Measurements from ENCODE around the gene GALNS.

Gene GALNS

GRCh38 chr16:88874938-88875599 is 18.3 kb upstream of the GALNS start:
- TF ChIP-seq TCF12 (IDR thresholded peaks at IDR 0.05; ENCODE audit: low read depth), result no peak
- TF ChIP-seq, protein P1, sequence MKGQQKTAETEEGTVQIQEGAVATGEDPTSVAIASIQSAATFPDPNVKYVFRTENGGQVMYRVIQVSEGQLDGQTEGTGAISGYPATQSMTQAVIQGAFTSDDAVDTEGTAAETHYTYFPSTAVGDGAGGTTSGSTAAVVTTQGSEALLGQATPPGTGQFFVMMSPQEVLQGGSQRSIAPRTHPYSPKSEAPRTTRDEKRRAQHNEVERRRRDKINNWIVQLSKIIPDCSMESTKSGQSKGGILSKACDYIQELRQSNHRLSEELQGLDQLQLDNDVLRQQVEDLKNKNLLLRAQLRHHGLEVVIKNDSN (IDR thresholded peaks at IDR 0.05), result no peak
- TF ChIP-seq, protein P2, sequence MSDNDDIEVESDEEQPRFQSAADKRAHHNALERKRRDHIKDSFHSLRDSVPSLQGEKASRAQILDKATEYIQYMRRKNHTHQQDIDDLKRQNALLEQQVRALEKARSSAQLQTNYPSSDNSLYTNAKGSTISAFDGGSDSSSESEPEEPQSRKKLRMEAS (IDR thresholded peaks at IDR 0.05), result no peak
- TF ChIP-seq CEBPB (IDR thresholded peaks at IDR 0.05), result no peak
- no peak for TF ChIP-seq ZBTB7A (IDR thresholded peaks at IDR 0.05; ENCODE audit: low read depth)
- no peak for TF ChIP-seq EGR1 (IDR thresholded peaks at IDR 0.05)
- no peak for TF ChIP-seq TAF1 (IDR thresholded peaks at IDR 0.05; ENCODE audit: low read depth)
- TF ChIP-seq TEAD4 (IDR thresholded peaks at IDR 0.05), result no peak

DNA sequence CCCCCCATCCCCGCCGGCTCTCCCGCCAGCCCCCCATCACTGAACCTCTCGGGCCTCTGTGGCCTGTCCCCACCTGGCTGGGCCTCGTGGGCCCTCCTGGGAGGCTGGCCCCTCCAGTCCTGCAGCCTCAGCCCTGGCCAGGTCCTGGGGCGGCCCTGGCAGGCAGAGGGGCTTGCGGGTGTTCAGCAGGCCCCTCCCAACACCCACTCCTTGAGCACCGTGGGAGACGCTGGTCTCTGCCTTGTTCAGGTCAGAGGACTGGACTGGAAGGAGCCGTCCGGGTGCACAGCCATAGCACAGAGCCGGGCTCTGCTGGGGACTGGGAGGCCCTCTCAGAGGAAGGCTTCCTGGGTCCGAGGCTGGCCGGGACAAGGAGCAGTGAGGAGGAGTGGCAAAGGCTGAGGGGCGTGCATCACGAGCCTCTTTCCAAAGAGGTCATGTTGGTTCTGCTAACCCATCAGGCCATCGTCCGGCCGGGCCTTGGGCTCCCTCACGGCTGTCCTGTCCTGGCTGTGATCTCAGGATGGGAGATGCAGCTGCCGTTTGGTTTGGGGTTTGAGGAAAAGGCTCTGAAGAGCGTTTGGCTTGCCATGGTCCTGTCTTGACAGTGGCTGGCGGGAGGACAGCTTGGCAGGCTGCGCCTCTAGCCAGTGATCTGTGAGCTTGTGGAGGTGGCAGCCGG is 16.0 kb upstream of the GALNS start:
- TF ChIP-seq TAF1 (IDR thresholded peaks at IDR 0.05; ENCODE audit: low read depth), result no peak
- TF ChIP-seq TCF12 (IDR thresholded peaks at IDR 0.05; ENCODE audit: low read depth), result no peak
- no peak for TF ChIP-seq NFIC (IDR thresholded peaks at IDR 0.05)

GRCh38 chr16:88871730-88872416 is 15.1 kb upstream of the GALNS start:
- TF ChIP-seq, protein P1 (IDR thresholded peaks at IDR 0.05), result no peak
- TF ChIP-seq, protein P3, sequence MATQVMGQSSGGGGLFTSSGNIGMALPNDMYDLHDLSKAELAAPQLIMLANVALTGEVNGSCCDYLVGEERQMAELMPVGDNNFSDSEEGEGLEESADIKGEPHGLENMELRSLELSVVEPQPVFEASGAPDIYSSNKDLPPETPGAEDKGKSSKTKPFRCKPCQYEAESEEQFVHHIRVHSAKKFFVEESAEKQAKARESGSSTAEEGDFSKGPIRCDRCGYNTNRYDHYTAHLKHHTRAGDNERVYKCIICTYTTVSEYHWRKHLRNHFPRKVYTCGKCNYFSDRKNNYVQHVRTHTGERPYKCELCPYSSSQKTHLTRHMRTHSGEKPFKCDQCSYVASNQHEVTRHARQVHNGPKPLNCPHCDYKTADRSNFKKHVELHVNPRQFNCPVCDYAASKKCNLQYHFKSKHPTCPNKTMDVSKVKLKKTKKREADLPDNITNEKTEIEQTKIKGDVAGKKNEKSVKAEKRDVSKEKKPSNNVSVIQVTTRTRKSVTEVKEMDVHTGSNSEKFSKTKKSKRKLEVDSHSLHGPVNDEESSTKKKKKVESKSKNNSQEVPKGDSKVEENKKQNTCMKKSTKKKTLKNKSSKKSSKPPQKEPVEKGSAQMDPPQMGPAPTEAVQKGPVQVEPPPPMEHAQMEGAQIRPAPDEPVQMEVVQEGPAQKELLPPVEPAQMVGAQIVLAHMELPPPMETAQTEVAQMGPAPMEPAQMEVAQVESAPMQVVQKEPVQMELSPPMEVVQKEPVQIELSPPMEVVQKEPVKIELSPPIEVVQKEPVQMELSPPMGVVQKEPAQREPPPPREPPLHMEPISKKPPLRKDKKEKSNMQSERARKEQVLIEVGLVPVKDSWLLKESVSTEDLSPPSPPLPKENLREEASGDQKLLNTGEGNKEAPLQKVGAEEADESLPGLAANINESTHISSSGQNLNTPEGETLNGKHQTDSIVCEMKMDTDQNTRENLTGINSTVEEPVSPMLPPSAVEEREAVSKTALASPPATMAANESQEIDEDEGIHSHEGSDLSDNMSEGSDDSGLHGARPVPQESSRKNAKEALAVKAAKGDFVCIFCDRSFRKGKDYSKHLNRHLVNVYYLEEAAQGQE (IDR thresholded peaks at IDR 0.05; ENCODE audit: low read depth), result no peak
- TF ChIP-seq EGR1 (IDR thresholded peaks at IDR 0.05) (no peak), TAF1 (IDR thresholded peaks at IDR 0.05; ENCODE audit: low read depth) (no peak), YY1 (IDR thresholded peaks at IDR 0.05; ENCODE audit: low read depth) (no peak), CEBPB (IDR thresholded peaks at IDR 0.05) (no peak), RAD21 (IDR thresholded peaks at IDR 0.05; ENCODE audit: low read depth) (no peak), TCF12 (IDR thresholded peaks at IDR 0.05; ENCODE audit: low read depth) (no peak), NFIC (IDR thresholded peaks at IDR 0.05) (no peak), ZBTB7A (IDR thresholded peaks at IDR 0.05; ENCODE audit: low read depth) (no peak), TEAD4 (IDR thresholded peaks at IDR 0.05) (no peak), FOXM1 (IDR thresholded peaks at IDR 0.05; ENCODE audit: borderline replicate concordance, low read depth) (no peak), EP300 (IDR thresholded peaks at IDR 0.05; ENCODE audit: borderline replicate concordance) (no peak), CREB1 (IDR thresholded peaks at IDR 0.05; ENCODE audit: low read depth) (no peak)
- TF ChIP-seq, protein P2 (IDR thresholded peaks at IDR 0.05), result no peak

GRCh38 chr16:88871349-88871702 is 14.6 kb upstream of the GALNS start:
- TF ChIP-seq TEAD4 (IDR thresholded peaks at IDR 0.05), result no peak
- no peak for TF ChIP-seq EGR1 (IDR thresholded peaks at IDR 0.05)
- TF ChIP-seq, protein P2 (IDR thresholded peaks at IDR 0.05), result no peak
- no peak for TF ChIP-seq EP300 (IDR thresholded peaks at IDR 0.05; ENCODE audit: borderline replicate concordance)
- no peak for TF ChIP-seq NFIC (IDR thresholded peaks at IDR 0.05)
- TF ChIP-seq CEBPB (IDR thresholded peaks at IDR 0.05), result no peak
- no peak for TF ChIP-seq CREB1 (IDR thresholded peaks at IDR 0.05; ENCODE audit: low read depth)
- TF ChIP-seq RAD21 (IDR thresholded peaks at IDR 0.05; ENCODE audit: low read depth), result no peak
- TF ChIP-seq, protein P3 (IDR thresholded peaks at IDR 0.05; ENCODE audit: low read depth), result no peak
- TF ChIP-seq FOXM1 (IDR thresholded peaks at IDR 0.05; ENCODE audit: borderline replicate concordance, low read depth), result no peak
- TF ChIP-seq, protein P1 (IDR thresholded peaks at IDR 0.05), result no peak
- no peak for TF ChIP-seq TCF12 (IDR thresholded peaks at IDR 0.05; ENCODE audit: low read depth)
- TF ChIP-seq ZBTB7A (IDR thresholded peaks at IDR 0.05; ENCODE audit: low read depth), result no peak
- no peak for TF ChIP-seq TAF1 (IDR thresholded peaks at IDR 0.05; ENCODE audit: low read depth)
- no peak for TF ChIP-seq YY1 (IDR thresholded peaks at IDR 0.05; ENCODE audit: low read depth)
